Ramos (cell line): ENCODE data around the gene PLXNA4.

ENCODE experiments used
- in situ Hi-C: fragments of 300-500 bp; cut with MboI; formaldehyde crosslinking; loops from one replicate; pipeline ENCODE4 v1.14.3; 2022; ENCODE audit warnings: low sequenced_read_pairs; ENCODE audit not compliant: unreplicated experiment

The PLXNA4 gene

GRCh38 chr7:132206594-132206993, 369.7 kb downstream of the PLXNA4 start:
- in situ Hi-C loops, result no loop called here

- in situ Hi-C loops, result no loop called here
Observed at GRCh38 chr7:132205509-132205908, 370.8 kb downstream of the PLXNA4 start.

DNA sequence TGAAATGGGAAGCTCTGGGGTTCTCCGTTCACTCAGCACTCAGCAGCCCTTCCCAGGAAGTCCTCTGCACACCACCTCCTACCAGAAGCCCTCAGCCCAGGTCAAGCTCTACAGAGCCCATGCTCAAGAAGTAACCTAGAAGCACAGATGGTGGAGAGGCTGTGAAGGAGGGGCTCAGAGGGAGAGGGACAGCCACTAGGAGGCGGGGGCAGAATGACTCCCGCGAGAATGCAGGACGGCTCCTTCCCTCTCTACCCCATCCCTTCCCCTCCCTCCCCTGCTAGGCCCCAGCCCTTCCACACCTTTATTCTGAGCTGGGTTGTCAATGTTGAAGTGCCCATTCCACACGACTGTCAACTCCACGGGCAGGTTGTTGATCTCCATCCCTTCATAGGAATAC, 373.2 kb downstream of the PLXNA4 start:
- in situ Hi-C loops, result no loop called here

- in situ Hi-C loops, result no loop called here
Observed at GRCh38 chr7:132202541-132202940, 373.7 kb downstream of the PLXNA4 start.

- in situ Hi-C loops, result no loop called here
Observed at GRCh38 chr7:132200141-132200540, 376.1 kb downstream of the PLXNA4 start.

GRCh38 chr7:132199626-132200025, 376.6 kb downstream of the PLXNA4 start:
- in situ Hi-C loops, result no loop called here

- in situ Hi-C loops, result no loop called here
Observed at GRCh38 chr7:132197772-132198171, 378.5 kb downstream of the PLXNA4 start.

DNA sequence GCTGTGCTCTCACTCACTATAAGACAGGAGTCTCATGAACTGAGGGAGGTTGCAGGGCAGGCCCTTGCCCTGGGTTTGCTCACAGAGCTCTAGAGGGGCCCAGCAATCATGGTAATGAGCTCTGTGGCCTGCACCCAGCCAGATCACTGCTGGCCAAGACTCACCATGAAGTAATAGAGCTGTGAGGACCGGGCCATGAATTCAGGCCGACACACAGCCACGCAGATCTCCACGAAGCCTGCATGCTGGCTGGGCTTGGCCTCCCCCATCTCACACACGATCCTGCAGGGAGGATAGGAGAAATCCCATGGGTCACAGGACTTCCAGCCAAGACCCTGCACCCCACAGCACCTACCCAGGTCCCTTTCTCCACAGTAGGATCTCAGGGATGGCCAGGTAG, 382.4 kb downstream of the PLXNA4 start:
- in situ Hi-C loops, result no loop called here

GRCh38 chr7:132192809-132193208, 383.5 kb downstream of the PLXNA4 start:
- in situ Hi-C loops, result no loop called here

DNA sequence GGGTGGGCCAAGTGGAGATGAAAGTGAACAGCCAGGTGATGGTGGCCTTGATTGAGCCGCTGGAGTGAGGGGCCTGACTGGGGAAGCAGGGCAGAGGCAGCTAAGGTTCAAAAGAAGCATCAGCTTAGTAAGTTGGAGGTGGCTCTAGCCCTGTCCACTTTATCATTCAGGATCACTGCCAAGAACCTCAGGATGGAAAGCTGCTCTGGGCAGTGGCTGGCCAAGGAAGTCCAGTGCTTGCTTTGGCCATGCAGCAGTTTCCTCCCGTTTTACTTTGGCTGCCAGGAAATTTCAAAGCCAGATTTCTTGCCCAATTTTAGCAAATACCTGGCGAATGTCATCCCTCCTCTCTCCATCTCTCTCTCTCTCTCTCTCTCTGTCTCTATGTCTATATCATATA, 384.9 kb downstream of the PLXNA4 start:
- in situ Hi-C loops, result no loop called here

- in situ Hi-C loops, result no loop called here
Observed at GRCh38 chr7:132190683-132191082, 385.6 kb downstream of the PLXNA4 start.

DNA sequence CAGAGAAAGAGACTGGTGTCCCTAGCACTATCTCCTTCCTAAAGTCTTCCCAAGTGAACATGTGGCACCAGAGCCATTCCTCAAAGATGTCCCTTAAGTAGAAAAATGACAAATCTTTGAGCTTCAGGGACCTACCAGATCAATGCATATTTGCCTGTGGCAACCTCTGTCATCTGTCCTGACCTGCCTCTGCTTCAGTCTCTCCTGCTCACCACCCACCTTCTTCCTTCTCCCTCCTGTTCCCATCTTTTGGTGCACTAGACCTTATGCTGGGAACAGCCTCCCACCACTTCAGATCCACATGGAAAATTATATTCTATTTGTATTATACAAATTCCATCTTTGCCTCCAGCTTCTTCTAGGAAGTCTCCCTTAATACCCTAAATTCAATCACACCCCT, 386.4 kb downstream of the PLXNA4 start:
- in situ Hi-C loops, result no loop called here

- in situ Hi-C loops, result no loop called here
Observed at GRCh38 chr7:132187869-132188789, 388.1 kb downstream of the PLXNA4 start.

GRCh38 chr7:132187391-132187790, 388.9 kb downstream of the PLXNA4 start:
- in situ Hi-C loops, result no loop called here

- in situ Hi-C loops, result no loop called here
Observed at GRCh38 chr7:132185150-132185549, 391.1 kb downstream of the PLXNA4 start.

- in situ Hi-C loops, result no loop called here
Observed at GRCh38 chr7:132183781-132184380, 392.4 kb downstream of the PLXNA4 start.

DNA sequence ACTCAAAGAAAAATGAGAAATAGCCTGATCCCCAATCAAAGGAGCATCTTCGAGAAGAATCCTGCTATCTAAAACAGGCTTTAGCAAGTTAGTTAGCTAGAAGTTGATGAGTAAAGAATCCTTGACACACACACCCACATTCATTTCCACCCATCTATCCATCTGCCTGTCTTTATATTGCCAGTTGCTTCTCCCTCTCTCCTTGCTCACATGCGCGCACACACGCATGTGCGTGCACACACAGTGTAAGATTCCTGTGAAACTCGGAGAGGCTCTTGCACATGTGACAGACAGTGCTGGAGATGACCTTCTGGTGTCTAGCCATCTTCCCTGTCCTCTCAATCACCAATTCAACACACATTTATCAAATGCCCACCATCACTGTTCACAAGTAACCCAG, 393.3 kb downstream of the PLXNA4 start:
- in situ Hi-C loops, result no loop called here

DNA sequence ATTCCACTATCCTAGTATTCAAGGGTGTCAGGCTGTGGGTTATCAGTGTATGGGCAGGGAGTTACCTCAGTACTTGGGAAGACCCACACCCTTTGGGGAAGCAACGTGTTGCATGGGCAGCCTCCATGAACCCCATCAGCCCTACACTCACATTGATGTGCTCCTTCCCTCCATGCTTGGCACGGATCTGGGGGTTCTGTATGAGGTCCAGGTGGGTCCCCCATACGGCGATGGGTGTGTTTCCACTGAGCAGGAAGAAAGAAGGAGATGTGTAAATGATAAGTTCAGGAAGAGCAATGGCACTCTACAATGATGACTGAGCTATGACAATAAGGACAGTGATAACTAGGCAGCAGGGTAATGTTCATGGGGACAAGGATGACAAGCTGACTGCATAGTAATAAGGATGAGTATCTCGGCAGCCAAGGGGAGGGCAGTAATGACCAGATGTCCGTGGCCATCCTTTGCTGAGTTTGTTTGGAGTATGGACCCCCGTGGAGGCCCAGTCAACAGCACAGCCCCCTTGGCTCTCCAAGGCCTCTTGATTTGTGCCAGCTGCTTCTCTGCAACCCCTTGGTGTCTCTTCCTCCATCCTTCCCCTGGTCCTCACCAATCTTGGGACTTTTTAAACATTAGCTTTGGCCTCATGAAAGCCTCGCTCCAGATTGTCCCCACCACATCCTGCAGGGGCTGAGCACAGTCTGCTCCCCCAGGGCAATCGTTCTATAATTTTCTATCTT, 394.2 kb downstream of the PLXNA4 start:
- in situ Hi-C loops, result no loop called here

DNA sequence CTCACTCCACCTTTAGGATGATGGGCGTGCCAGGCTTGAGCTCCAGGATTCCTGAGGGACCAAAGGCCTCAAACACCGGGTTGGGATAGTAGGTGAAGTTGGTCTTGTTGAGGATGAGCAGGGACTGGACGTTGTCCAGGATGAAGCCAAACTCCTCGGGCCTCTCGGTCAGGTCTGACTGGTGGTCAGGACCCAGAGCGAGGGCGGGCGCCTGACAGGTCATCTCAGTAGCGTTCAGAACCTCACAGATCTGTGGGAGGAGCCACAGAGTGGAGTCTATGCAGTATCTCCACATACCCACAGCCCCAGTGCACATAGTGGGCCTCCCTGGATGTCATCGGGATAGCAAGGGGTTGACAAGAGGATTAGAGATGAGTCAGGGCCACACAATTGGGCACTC, 394.9 kb downstream of the PLXNA4 start:
- in situ Hi-C loops, result no loop called here

DNA sequence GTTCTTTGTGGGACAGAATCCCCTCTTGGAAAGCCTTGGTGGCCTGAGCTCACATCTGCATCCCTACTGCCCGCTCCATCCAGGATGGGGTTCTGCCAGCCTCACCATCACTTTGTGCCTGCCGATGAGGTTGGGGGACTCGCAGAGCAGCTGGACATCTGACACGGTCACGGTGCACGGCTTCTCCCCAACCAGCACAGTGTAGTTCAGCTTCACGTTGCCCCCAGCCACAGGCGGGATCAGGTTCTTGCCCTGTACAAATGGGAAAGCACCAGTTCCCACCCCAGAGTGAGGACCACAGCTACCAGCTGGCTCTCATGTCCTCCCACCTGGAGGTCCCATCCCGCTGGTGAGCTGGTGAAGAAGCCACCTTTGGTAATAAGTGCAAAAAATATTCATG, 395.8 kb downstream of the PLXNA4 start:
- in situ Hi-C loops, result no loop called here

GRCh38 chr7:132179681-132180080, 396.6 kb downstream of the PLXNA4 start:
- in situ Hi-C loops, result no loop called here
